Fibroblast of lung (primary cell): ENCODE measurements around the gene BUD31.
"Not testable (repeated sequence)": the region's sequence is repeated elsewhere in the genome, so short reads cannot be mapped to it uniquely, and the experiment has no call there.

Source experiments
- EZH2 ChIP-seq: IDR thresholded peaks from 2 replicates; pipeline ENCODE4 v1.5.1; 2012; ENCODE audit warnings: low read length, control low read depth, mild to moderate bottlenecking; ENCODE audit errors: missing control alignments
- TF ChIP-seq, protein P1 (sequence below), 2 donors: IDR thresholded peaks in 1 of 2; conservative IDR thresholded peaks in 1 of 2; 1 replicate in 1 of 2; 2 replicates in 1 of 2; pipeline ENCODE4 v1.5.1; 2011 to 2012; ENCODE audit warnings: low read length in 2 of 2, control low read depth in 1 of 2, inconsistent platforms in 1 of 2, low read depth in 1 of 2, mild to moderate bottlenecking in 1 of 2

GRCh38 chr7:99431756-99432540, 23.2 kb downstream of the BUD31 start:
- TF ChIP-seq, protein P1, sequence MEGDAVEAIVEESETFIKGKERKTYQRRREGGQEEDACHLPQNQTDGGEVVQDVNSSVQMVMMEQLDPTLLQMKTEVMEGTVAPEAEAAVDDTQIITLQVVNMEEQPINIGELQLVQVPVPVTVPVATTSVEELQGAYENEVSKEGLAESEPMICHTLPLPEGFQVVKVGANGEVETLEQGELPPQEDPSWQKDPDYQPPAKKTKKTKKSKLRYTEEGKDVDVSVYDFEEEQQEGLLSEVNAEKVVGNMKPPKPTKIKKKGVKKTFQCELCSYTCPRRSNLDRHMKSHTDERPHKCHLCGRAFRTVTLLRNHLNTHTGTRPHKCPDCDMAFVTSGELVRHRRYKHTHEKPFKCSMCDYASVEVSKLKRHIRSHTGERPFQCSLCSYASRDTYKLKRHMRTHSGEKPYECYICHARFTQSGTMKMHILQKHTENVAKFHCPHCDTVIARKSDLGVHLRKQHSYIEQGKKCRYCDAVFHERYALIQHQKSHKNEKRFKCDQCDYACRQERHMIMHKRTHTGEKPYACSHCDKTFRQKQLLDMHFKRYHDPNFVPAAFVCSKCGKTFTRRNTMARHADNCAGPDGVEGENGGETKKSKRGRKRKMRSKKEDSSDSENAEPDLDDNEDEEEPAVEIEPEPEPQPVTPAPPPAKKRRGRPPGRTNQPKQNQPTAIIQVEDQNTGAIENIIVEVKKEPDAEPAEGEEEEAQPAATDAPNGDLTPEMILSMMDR (conservative IDR thresholded peaks at IDR 0.05 in 1 of 2, IDR thresholded peaks at IDR 0.05 in 1 of 2; ENCODE audit: low read depth in 1 of 2, low read length in 2 of 2): not testable (repeated sequence)
- not testable (repeated sequence) for TF ChIP-seq EZH2
